Urothelium cell line (cell line): ENCODE measurements around the gene HMGXB4.
A peak's percentile ranks its signal among the peaks of the same experiment; 100 is the strongest.

Source experiments
- DNase-seq: peaks from one replicate; pipeline ENCODE4 v3.0.0; 2011; ENCODE audit warnings: low spot score, mixed read lengths
- FAIRE-seq: peaks from 2 replicates; lab custom pipeline; 2011; peaks lifted over from hg19 to GRCh38; lab: Jason Lieb, UNC

HMGXB4 gene

DNA sequence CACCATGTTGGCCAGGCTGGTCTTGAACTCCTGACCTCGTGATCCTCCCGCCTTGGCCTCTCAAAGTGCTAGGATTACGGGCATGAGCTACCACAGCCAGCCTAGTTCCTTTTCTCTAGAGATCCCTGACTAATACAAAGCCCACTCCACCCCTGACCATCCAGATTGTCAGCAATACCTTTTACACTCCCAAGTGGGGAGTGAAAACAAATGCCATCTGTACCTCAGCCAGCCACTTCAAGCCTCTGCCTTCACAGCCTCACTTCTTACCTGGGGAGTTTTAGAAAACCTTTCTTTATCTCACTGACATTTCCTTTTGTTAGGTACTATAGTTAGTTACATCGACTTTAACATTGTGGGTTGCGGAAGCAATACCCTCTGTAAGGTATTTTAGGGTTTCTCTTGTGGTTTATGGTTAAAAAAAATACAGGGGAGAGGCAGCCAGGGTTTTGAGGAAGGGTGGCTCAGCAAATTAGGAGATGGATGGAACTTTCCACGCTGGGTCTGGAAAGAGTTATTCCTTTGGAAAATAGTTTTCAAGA is 51.3 kb downstream of the HMGXB4 start:
- DNase-seq (no peak), FAIRE-seq (no peak)

DNA sequence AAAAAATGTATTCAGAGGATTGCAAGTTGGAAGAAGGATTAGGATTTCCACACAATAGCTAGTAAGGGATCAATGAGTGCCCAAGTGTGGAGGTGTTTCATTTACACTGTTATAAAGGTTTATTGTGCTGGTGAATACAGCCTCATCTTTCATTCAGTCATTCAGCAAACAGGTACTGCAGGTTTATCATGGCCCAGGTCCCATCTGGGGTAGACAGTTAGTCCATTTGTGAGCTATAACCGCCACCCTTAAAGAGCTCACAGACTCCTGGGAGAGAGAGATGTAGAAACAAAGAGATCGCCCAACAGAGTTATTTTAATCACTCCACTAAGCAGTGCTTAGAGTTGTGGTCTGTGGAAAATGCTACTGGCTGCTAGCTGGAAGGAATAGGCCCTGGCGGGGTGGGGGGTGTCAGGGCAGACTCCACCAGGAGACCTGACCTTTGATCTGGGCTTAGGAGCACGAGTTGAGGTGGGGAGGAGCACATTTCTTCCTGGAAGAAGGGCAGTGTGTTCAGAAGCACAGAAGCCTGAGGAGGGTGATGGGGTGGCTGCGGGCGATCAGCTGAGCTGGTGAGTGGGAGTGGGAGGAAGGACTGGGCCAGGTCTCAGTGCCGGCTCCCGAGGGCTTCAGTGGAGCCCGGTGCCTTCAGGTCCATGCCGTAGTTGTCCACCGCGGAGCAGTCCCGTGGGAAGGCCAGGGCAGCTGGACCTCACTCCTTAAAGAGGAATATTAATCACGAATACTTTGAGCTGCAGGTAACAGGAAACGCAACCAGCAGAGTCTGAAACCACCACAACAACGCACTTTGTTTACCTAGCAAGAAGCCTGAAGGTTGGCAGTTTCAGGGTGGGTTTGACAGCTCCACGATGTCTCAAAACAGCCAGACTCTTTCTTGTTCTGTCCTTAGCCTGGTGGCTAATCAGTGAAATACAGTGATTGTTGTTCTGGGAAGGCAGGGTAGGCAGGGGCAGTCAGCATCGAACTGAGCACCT is 53.6 kb downstream of the HMGXB4 start:
- no peak for DNase-seq
- FAIRE-seq = peak; percentile 78

DNA sequence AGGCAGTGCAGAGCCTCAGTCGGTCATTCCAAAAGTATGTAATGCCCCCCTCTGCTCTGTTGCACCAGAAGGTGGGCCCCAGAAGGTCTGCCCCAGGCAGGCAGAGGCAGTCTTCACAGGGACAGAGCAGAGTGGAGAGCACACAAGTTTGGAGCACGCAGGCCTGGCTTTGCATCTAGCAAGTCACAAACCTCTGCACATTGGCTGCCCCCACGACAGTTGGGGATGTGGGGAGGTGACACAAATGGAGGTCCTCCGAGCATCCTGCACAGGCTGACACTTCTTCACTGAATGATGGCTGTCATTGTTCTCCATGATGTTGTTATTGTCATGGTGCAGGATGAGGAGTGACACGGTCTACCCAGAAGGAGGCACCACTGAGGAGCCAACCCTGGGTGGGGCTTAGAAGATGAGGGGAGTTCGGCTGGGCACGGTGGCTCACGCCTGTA is 54.3 kb downstream of the HMGXB4 start:
- FAIRE-seq (peak; percentile 86), DNase-seq (no peak)

DNA sequence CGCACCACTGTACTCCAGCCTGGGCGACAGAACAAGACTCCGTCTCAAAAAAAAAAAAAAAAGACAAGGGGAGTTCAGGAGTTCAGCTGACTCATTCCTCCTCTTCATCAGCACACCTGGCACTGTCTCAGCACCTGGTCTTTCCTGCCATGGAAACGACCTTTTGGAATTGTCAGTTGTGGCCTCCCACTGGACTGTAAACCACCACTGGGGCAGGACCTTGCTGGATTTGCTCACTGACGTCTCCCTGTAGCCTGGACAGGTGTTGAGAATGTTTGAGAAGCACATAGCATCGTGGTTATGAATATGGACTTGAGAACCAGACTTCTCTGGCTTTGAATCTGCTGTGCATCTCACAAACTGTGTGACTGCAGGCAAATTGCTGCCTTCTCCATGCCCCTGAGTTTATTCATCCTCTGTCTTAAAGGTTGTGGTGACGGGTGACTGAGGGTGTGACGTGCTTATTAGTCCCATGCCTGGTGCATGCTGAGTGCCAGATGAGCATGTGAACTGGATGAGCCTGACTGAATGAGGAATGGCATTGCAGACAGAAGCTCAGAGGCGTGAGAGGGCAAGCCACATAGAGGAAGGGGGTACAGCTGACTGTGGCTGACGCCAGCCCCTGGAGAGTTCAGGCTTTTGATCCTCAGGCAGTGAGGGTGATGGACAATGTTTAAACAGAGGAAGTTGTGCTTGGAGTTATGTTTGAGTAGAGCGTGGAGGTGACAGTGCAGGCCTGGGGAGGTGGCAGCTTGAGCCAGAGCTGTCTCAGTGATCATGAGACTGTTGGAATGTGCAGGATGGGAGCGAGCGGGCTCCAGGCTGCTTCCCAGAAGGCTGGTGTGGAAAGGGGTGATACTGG is 55.1 kb downstream of the HMGXB4 start:
- no peak for FAIRE-seq

DNA sequence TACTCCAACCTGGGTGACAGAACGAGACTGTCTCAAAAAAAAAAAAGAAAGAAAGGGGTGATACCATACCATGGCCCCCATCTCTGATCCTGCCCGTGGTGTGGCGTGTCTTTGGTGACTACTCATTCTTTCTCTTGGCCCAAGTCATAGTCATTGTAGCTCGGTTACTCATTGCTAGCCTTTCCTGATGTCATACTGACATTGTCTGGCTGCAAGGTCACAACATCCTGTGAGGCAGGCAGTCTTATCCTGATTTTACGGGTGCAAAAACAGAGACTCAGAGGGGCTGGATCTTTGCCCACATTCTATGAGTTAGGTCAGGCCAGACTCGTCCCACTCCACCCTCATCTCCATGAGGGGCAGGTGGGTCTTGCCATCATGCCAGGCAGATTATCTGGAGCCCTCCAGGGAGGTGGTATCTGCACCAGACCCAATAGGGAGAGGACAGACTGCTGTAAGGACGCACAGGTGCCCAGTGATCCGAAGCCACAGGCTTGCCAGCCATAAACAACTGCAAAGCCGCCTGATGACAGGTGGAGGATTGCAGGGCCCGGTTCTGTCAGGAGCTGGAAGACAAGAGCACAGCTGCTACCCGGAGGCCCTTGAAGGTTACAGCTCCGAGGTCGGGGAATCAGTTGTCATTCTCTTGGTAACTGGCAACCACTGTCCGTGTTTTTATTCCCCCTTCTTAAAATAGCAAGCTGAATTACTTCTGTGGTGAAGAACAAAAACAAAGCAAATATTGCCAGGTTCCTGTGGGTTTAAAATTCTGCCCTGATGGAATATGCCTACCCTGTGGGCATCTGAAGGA is 56.2 kb downstream of the HMGXB4 start:
- FAIRE-seq = peak; percentile 98
- DNase-seq = peak; percentile 88

More for the DNA sequence above, 55.1 kb downstream of the HMGXB4 start:
- DNase-seq = peak; percentile 93

DNA sequence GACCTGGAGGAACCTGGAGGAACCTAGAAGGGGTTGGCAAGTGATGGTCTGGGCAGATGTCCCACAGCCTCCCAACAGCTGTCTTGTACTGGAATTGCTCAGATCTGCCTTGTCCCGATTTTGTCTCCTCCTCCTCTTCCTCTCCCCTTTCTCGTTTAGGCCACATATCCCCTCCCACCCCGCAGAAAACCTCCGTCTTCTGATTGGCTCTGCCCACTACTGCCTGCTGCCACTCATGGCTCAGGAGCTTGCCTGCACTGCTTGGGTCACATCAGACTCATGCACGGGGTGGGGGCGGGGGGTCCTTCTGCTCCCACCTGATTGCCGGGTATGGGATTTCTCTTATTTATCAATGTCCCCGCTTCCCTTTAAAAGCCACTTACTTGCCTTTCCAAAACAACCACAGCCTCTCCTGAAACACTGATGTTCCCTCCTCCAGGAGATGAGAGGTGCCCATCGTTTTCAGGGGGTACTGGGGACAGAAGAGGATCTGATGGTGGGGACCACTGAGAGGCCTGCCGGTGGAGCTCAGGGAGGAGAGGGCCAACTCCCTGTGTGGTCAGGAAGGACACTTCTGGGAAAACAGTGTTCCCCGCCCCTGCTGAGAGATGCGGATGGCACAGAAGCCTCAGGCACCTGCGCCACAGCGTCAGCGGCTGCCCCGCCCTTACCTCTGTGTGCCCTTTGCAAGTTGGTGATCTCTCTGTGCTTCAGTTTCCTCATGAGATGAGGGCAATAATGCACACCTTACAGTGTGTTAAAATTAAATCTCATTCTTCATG is 57.1 kb downstream of the HMGXB4 start:
- peak; percentile 97 for FAIRE-seq

DNA sequence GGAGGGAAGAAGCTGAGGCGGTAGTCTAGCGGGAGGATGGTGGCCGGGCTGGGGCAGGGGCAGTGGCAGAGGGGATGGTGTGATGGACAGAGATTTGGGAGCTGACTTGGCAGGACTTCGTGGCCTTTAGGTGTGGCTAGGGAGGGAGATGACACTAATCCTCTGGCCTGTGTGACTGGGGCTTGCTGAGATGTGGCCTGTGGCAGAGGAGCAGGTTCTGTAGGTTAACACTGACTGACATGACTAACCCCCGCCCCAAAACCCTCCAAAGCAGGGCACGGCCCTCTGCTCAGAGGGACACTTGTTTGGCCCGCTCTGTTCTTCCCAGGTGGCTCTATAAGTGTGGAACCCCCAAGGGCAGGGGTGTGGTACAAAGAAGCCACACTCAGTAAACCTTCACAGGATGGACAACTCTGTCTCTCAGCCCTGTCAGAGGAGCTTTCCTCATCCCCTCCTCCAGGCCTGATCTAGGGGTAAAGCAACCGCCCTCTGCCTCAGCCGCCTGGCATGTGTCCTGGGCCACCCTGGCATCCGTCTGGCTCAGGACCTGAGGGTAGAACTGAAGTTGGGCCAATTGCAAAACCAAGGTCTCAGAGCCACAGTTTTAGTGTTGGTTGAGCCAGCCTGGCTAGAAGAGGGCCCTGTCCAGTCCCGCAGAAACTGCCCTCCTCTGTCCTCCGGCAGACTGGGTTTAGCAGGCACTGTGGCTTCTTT is 58.0 kb downstream of the HMGXB4 start:
- FAIRE-seq = no peak
- no peak for DNase-seq

More for the DNA sequence above, 57.1 kb downstream of the HMGXB4 start:
- peak; percentile 50 for DNase-seq

DNA sequence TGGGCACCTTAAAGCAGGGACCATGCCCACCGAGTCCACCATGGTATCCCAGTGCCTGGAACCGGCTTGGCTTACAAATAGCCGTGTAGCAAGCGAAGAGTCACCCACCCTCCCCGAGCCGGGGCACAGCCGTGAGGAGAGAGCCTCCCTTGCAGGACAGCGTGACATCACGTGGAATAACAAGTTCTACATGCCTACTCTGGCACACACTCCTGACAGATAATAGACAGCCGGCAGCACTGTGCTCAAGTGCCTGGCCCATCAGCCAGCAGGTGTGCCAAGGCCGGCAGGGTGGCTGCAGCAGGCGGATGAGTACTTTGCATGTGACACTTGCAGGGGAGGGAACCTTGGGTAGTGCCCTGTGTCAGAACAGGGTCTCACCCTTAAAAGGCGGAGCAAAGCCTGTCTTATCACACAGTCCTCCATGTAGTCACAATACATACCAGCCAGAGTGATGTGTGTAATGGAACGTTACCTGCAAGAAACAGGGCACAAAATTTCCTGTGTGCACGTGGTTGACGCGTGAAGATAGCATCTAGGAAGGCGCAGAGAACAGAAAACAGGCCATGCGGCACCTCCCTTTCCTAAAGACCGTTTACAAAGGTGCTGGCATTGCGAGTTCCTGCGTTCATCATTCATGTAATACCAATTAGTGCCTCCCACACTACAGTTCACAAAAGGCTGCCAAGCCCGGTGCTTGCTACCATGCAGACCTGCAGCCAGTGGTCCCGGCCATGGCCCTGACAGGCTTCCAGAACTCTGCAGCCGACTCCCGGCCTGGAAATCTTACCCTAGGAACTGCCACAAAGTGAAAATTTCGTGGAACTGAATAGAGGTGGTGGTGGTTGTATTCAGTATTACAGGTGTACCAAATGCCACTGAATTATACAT is 58.8 kb downstream of the HMGXB4 start:
- peak; percentile 99 for FAIRE-seq
- DNase-seq = no peak

DNA sequence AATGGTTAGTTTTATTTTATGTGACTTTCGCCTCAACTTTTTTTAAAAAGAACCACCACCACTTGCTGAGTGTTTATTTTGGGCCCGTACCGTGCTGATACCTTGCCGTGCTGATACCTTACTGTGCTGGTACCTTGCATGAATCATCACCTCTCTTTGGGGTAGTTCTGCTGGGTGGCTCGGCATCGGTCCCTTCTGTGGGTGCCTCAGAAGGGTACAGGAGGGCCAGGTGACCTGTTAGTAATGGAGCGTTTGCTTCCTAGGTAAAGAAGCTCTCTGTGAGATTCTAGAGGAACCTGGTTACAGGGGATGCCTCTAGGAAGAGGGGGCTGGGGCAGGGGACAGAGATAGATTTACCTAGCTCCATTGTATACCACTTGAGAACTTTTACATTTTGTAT is 59.5 kb downstream of the HMGXB4 start:
- DNase-seq (no peak), FAIRE-seq (peak; percentile 66)

DNA sequence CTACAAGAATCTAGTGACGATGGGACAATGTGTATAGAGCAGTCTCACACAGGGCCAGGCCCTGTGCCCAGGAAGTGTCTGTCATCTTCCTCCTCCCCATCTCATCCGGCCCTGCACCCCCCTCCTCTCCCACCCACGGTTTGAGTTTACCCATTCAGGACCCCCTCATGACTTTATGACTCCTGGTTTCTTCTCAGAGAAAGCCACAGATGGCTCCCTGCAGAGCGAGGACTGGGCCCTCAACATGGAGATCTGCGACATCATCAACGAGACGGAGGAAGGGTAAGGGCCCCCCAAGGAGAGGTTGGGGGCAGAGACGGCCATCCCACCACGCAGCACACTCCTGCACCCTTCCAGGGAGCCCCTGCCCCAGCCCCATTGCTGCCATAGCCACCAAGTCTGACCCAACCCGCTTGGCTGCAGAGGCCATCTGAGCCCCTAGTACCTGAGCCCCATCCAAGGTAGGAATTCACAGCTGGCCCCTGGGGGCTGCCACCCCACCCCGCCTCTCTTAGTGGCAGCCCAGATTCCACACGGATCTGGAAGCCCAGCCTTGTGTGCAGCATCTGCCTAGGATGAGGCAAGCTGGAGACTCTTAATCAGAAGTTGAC is 60.5 kb downstream of the HMGXB4 start:
- FAIRE-seq (peak; percentile 90), DNase-seq (no peak)

DNA sequence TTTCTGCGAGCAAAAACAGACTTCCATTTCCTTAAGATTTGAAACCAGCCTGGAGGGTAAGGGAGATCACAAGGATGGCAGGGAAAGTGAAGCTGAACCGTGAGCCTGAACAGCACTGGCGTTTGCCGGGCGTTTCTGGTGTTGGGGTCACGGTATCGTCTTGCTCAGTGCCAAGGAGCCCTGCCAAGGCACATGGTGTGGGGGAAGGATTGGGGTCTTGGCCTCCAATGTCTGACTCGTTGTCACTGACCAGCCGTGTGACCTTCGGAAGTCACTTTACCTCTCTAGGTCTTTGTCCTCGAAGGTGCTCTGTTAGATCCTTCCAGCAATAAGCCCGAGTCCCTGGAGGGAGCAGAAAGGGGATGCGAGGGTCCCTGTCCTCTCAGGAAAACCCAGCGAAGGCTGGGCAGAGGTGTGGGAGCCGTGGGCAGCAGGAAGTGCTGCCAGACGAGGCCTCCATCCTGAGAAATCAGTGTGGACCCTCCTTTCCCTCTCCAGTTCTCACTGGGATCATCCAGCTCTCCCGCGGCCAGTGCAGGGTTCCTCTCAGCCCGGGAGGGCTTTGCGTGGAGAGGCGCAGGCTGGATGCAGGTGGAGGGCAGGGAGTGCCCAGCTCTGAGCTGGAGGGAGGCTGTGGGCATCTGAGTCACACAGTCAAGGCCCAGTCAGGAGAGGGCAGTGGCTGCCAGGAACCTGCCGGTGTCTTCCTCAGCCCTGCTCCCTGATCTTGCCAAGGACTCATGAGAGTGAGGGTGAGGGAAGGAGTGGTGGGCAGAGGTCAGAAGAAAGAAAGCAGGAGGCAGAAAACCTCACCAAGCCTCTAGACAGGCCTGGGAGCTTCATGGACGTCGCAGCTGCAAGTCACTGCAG is 61.3 kb downstream of the HMGXB4 start:
- FAIRE-seq = peak; percentile 50
- no peak for DNase-seq

DNA sequence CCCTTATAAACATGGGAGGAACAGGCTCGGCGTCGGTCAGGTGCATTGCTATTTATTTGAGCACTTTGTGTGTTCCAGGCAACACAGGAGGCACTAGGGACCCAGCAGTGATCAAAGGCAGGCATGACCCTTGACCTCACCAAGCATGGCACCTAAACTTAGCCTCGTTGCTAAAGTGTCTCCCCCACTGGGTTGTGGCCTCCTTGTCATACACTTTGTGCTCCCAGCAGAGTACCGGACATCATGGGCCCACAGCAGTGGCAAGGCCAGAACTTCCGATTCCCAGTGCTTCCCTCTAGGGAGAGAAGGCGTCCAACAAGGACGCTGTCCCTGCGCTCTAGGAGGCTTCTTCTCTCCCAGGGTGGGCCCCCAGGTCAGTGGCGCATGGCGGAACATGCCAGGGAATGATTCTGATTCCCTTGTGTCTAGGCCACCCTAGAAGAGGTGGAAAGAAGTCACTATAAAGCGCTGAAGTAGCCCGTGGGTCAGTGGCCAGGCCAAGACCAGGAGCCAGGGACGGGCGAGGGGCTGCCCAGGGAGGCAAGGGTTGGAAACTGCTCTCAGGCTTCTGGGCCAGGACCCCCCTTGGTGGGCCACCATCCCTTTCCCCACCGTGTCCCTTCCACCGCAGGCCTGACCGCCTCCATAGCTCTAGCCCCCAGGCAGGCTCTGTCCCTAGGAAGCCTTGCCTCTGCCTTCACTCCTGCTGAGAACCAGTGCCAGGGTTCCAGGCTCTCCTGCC is 62.1 kb downstream of the HMGXB4 start:
- DNase-seq = no peak
- peak; percentile 95 for FAIRE-seq

DNA sequence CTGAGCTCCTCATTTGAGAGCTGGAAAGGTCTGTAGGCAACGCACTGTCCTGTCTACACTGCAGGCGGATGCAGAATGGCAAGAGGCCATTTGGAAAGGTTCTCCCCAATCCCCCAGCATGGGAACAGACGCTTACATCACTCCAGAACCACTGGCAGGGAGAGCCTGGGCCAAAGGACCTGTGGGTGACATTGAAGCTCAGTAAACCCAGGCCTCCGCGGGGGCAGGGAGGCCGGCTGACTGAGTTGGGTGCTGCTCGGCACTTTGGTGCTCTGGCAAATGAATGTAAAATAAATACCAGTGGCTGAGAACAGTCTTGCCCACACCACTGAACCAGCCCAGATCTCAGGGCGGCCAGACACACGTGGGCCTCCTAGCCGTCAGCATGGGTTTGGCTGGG is 64.8 kb downstream of the HMGXB4 start:
- peak; percentile 82 for FAIRE-seq
- no peak for DNase-seq

DNA sequence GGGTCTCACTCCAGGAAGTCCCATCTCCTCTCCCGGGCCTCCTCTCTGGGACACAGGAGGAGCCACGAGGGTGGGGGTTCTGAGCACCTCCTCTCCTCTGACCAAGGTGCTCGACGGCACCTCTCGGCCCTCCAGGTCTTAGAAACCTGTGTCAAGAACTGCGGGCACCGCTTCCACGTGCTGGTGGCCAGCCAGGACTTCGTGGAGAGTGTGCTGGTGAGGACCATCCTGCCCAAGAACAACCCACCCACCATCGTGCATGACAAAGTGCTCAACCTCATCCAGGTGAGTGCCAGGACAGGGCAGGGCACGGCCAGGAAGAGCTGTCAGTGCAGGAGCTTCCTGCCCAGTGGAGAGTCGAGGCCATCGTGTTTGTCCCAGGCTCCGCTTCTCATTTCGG is 65.6 kb downstream of the HMGXB4 start:
- FAIRE-seq = peak; percentile 93
- DNase-seq = no peak

DNA sequence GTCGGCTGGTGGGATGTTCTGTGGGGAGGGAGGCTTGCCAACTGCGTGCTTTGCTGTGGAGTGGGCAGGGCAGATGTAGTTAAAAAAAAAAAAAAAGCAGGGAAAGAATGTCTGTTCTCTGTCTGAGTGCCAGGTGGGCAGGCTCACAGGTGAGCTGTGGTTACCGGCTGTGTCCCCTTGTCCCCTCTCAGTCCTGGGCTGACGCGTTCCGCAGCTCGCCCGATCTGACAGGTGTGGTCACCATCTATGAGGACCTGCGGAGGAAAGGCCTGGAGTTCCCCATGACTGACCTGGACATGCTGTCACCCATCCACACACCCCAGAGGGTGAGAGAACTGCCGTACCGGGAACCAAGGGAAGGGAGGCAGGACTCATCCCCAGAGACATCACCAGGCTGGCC is 66.0 kb downstream of the HMGXB4 start:
- FAIRE-seq (peak; percentile 95), DNase-seq (no peak)

DNA sequence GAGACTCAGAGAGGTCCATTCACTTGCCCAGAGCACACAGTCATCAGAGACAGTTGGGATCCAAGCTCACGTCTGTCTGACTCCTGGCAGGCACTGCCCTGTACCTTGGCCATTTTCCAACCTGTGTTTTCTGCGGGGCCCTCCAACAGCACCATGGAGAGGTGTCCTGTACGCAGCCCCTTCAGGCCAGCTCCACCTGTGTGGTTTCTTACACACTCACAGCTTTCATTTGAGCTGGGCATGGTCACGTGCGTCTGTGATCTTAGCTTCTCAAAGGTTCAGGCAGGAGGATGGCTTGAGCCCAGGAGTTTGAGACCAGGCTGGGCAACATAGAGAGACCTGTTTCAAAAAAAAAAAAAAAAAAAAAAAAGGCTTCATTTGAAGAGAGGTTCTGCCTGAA is 66.8 kb downstream of the HMGXB4 start:
- DNase-seq (no peak), FAIRE-seq (no peak)
